ENCODE measurements around the gene NTS.

DNA sequence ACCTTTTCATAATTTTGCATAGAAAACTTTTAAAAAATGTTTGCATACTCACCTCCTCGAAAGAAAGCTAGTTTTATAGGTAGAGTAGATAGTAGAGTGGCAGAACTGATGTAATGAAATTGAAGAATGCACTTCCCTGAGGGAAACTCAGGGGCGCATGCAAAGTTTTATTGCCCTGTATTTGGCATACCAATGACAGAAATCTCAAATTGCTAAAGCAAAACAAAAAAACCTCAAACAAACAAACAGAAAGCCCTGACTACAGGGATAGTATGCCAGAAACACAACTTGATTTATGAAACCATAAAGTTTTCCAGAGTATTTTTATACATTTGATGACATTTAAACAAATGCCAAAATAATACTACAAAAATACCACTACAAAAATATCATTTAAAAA lies 39.7 kb upstream of the NTS start:
- TF ChIP-seq, protein P1, sequence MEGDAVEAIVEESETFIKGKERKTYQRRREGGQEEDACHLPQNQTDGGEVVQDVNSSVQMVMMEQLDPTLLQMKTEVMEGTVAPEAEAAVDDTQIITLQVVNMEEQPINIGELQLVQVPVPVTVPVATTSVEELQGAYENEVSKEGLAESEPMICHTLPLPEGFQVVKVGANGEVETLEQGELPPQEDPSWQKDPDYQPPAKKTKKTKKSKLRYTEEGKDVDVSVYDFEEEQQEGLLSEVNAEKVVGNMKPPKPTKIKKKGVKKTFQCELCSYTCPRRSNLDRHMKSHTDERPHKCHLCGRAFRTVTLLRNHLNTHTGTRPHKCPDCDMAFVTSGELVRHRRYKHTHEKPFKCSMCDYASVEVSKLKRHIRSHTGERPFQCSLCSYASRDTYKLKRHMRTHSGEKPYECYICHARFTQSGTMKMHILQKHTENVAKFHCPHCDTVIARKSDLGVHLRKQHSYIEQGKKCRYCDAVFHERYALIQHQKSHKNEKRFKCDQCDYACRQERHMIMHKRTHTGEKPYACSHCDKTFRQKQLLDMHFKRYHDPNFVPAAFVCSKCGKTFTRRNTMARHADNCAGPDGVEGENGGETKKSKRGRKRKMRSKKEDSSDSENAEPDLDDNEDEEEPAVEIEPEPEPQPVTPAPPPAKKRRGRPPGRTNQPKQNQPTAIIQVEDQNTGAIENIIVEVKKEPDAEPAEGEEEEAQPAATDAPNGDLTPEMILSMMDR (conservative IDR thresholded peaks at IDR 0.05; ENCODE audit: low read length): no peak
- TF ChIP-seq EZH2phosphoT487 (IDR thresholded peaks at IDR 0.05; ENCODE audit: borderline replicate concordance): no peak
